ENCODE data around the gene SRSF10. TPM values are rescaled to one million over a fixed set of nuclear protein-coding genes. Genes with fewer than 3 reads are reported as not detected.
"Not testable (repeated sequence)": the region's sequence is repeated elsewhere in the genome, so short reads cannot be mapped to it uniquely, and the experiment has no call there.

SRSF10 gene
- total and polyA plus RNA-seq, 9 of the 15 experiments (the other 6 are each of a cell fraction or from before 2014, with no cell fraction given): 154 to 264 (median 205) TPM

GRCh38 chr1:23958040-23958809, 21.9 kb downstream of the SRSF10 start:
- Histone ChIP-seq H3K4me2 (ENCODE audit: insufficient read depth, low read length) (peak overlapping the region; percentile 83), H3K4me1 (replicated peaks in 1 of 2; ENCODE audit: control insufficient read depth in 2 of 2, insufficient read depth in 2 of 2, low read length in 2 of 2) (peaks cover 19 to 20% of the 10 kb centered on the region in 2 experiments; a peak in 4 of 5 replicates), H3K4me3 (peak overlapping the region; percentile 93), H3K9ac (ENCODE audit: insufficient read depth in 1 of 2, low read depth in 2 of 2, low read length in 2 of 2) (peak overlapping the region; percentile 99 to 100), H3K79me2 (ENCODE audit: control insufficient read depth, insufficient read depth, low read length) (peaks cover 28% of the 10 kb centered on the region), H2AFZ (ENCODE audit: low read depth, low read length) (peak overlapping the region; percentile 90), H3K36me3 (ENCODE audit: control insufficient read depth, insufficient read depth, low read length) (peaks cover 25% of the 10 kb centered on the region; the same call in 2 of the 3 replicates), H3K27ac (ENCODE audit: extremely low read depth, low read depth, low read length) (peak overlapping the region; percentile 98)
- DNase-seq (ENCODE audit: extremely low read depth in 1 of 4, low spot score in 3 of 4): peak in 1 of 4 experiments; percentile 63
- CTCF ChIA-PET (ENCODE audit: low intra/inter-chr PET ratio): interaction anchor here (0.6 kb wide), 1 partner anchor 1537 kb away, joined by 4 read pairs; no protein-coding TSS in a partner anchor
- whole genome bisulfite sequencing (ENCODE audit: insufficient coverage, low coverage, missing lambda C conversion rate): 9% methylated on average over 19 of the region's 19 CpGs
- intact Hi-C loops (cut with micrococcal nuclease); ATAC-seq; in situ Hi-C loops (cut with MboI); H3K9me1 ChIP-seq (ENCODE audit: control insufficient read depth, insufficient read depth, low read length); H3K27me3 ChIP-seq (ENCODE audit: control insufficient read depth in 2 of 2, insufficient read depth in 2 of 2, low read length in 2 of 2); H3K9me3 ChIP-seq (replicated peaks; ENCODE audit: control insufficient read depth, insufficient read depth, low read depth, low read length); H4K20me1 ChIP-seq (replicated peaks; ENCODE audit: control insufficient read depth, insufficient read depth, low read length); FAIRE-seq: not testable (repeated sequence)
- TSS peak; percentile 76 for BruUV-seq (replicated peaks)
- POLR2A ChIA-PET: interaction anchor here (0.6 to 8.0 kb wide), 9 partner anchors 9 to 183 kb away, joined by 3 to 82 read pairs (median 6); partner anchors contain the start of genes PITHD1 and SRSF10
- TF ChIP-seq SMAD4 (CRISPR knock-in tag; conservative IDR thresholded peaks at IDR 0.05): peak; percentile 39; the same call in 1 of the 2 replicates
- TF ChIP-seq, protein P1, sequence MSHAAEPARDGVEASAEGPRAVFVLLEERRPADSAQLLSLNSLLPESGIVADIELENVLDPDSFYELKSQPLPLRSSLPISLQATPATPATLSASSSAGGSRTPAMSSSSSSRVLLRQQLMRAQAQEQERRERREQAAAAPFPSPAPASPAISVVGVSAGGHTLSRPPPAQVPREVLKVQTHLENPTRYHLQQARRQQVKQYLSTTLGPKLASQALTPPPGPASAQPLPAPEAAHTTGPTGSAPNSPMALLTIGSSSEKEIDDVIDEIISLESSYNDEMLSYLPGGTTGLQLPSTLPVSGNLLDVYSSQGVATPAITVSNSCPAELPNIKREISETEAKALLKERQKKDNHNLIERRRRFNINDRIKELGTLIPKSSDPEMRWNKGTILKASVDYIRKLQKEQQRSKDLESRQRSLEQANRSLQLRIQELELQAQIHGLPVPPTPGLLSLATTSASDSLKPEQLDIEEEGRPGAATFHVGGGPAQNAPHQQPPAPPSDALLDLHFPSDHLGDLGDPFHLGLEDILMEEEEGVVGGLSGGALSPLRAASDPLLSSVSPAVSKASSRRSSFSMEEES (CRISPR knock-in tag; IDR thresholded peaks at IDR 0.05): peak; percentile 85
- peak; percentile 62 for TF ChIP-seq ZNF766 (CRISPR knock-in tag; conservative IDR thresholded peaks at IDR 0.05)
- TF ChIP-seq DPF2 (IDR thresholded peaks at IDR 0.05): 0 out of 2 replicates have a peak, but pooled peaks have one; percentile 10
- TF ChIP-seq CEBPG (CRISPR knock-in tag; IDR thresholded peaks at IDR 0.05): peak; percentile 68
- peak; percentile 74 to 82 for TF ChIP-seq CEBPG (tag; conservative IDR thresholded peaks at IDR 0.05 in 1 of 2, IDR thresholded peaks at IDR 0.05 in 1 of 2)
- TF ChIP-seq BHLHE40 (IDR thresholded peaks at IDR 0.05; ENCODE audit: low read length): peak; percentile 63
- TF ChIP-seq USF1 (CRISPR knock-in tag; IDR thresholded peaks at IDR 0.05): peak; percentile 86
- peak; percentile 89 for TF ChIP-seq RAD51 (IDR thresholded peaks at IDR 0.05; ENCODE audit: borderline replicate concordance, low read depth)
- peak; percentile 38 for TF ChIP-seq ARID1B (IDR thresholded peaks at IDR 0.05)
- 0 out of 2 replicates have a peak, but pooled peaks have one; percentile 22 for TF ChIP-seq HDAC2 (IDR thresholded peaks at IDR 0.05)
- 0 out of 2 replicates have a peak, but pooled peaks have one; percentile 9 for TF ChIP-seq TCF3 (CRISPR knock-in tag; IDR thresholded peaks at IDR 0.05)
- TF ChIP-seq KDM1A (IDR thresholded peaks at IDR 0.05): peak in 1 of 2 experiments; percentile 46; a peak in 1 of 4 replicates
- TF ChIP-seq, protein P2, sequence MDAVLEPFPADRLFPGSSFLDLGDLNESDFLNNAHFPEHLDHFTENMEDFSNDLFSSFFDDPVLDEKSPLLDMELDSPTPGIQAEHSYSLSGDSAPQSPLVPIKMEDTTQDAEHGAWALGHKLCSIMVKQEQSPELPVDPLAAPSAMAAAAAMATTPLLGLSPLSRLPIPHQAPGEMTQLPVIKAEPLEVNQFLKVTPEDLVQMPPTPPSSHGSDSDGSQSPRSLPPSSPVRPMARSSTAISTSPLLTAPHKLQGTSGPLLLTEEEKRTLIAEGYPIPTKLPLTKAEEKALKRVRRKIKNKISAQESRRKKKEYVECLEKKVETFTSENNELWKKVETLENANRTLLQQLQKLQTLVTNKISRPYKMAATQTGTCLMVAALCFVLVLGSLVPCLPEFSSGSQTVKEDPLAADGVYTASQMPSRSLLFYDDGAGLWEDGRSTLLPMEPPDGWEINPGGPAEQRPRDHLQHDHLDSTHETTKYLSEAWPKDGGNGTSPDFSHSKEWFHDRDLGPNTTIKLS (IDR thresholded peaks at IDR 0.05; ENCODE audit: borderline replicate concordance, low read depth): peak; percentile 7; the same call in 1 of the 2 replicates
- 0 out of 2 replicates have a peak, but pooled peaks have one; percentile 28 for TF ChIP-seq HBP1 (CRISPR knock-in tag; IDR thresholded peaks at IDR 0.05)
- peak; percentile 40; the same call in 1 of the 2 replicates for TF ChIP-seq ZNF584 (CRISPR knock-in tag; IDR thresholded peaks at IDR 0.05; ENCODE audit: low read depth)

Data from K562 (cell line).